Measurements from ENCODE around the gene ZNF799.

- TF ChIP-seq, protein P1, sequence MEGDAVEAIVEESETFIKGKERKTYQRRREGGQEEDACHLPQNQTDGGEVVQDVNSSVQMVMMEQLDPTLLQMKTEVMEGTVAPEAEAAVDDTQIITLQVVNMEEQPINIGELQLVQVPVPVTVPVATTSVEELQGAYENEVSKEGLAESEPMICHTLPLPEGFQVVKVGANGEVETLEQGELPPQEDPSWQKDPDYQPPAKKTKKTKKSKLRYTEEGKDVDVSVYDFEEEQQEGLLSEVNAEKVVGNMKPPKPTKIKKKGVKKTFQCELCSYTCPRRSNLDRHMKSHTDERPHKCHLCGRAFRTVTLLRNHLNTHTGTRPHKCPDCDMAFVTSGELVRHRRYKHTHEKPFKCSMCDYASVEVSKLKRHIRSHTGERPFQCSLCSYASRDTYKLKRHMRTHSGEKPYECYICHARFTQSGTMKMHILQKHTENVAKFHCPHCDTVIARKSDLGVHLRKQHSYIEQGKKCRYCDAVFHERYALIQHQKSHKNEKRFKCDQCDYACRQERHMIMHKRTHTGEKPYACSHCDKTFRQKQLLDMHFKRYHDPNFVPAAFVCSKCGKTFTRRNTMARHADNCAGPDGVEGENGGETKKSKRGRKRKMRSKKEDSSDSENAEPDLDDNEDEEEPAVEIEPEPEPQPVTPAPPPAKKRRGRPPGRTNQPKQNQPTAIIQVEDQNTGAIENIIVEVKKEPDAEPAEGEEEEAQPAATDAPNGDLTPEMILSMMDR (IDR thresholded peaks at IDR 0.05; ENCODE audit: low read depth, low read length), result no peak
- no peak for TF ChIP-seq EZH2phosphoT487 (IDR thresholded peaks at IDR 0.05; ENCODE audit: low read depth)
These were observed 21.2 kb downstream of the ZNF799 start for GRCh38 chr19:12379732-12380443.
